Mesothelial cell of epicardium (in vitro differentiated cells): ENCODE measurements around the gene MYO1H. TPM values are rescaled to one million over a fixed set of nuclear protein-coding genes. Genes with fewer than 3 reads are reported as not detected.

Experiments used
- DNase-seq, 2 experiments: peaks; one replicate each; pipeline ENCODE4 v3.0.0; 2021; ENCODE audit warnings: low spot score in 2 of 2; ENCODE audit not compliant: unreplicated experiment in 2 of 2
- H3K27ac Mint-ChIP-seq: 2 replicates; pipeline ENCODE4 v1.8.0; 2021; ENCODE audit warnings: mixed read lengths
- H3K27me3 Mint-ChIP-seq: 2 replicates; pipeline ENCODE4 v1.8.0; 2021; ENCODE audit warnings: low read depth, mixed read lengths
- H3K36me3 Mint-ChIP-seq: 2 replicates; pipeline ENCODE4 v1.8.0; 2021; ENCODE audit warnings: mixed read lengths
- H3K4me1 Mint-ChIP-seq: 2 replicates; pipeline ENCODE4 v1.8.0; 2021; ENCODE audit warnings: mixed read lengths
- H3K4me3 Mint-ChIP-seq: 2 replicates; pipeline ENCODE4 v1.8.0; 2021; ENCODE audit warnings: mild to moderate bottlenecking, moderate library complexity, mixed read lengths
- H3K9me3 Mint-ChIP-seq: 2 replicates; pipeline ENCODE4 v1.8.0; 2021; ENCODE audit warnings: mixed read lengths
- total RNA-seq: library from RNA; stranded (reverse); gene quantifications from 3 replicates; pipeline ENCODE4 v1.2.1, GENCODE V29; 2021
- TF ChIP-seq, protein P1 (sequence below): fragments of 200-600 bp; sonication (generic); IDR thresholded peaks from one replicate; pipeline ENCODE4 v1.5.0; 2021; ENCODE audit warnings: antibody characterized with exemption; ENCODE audit not compliant: unreplicated experiment

MYO1H gene
- total RNA-seq, 1 donor from 2014 or later: not detected

- no peak for DNase-seq
- TF ChIP-seq, protein P1, sequence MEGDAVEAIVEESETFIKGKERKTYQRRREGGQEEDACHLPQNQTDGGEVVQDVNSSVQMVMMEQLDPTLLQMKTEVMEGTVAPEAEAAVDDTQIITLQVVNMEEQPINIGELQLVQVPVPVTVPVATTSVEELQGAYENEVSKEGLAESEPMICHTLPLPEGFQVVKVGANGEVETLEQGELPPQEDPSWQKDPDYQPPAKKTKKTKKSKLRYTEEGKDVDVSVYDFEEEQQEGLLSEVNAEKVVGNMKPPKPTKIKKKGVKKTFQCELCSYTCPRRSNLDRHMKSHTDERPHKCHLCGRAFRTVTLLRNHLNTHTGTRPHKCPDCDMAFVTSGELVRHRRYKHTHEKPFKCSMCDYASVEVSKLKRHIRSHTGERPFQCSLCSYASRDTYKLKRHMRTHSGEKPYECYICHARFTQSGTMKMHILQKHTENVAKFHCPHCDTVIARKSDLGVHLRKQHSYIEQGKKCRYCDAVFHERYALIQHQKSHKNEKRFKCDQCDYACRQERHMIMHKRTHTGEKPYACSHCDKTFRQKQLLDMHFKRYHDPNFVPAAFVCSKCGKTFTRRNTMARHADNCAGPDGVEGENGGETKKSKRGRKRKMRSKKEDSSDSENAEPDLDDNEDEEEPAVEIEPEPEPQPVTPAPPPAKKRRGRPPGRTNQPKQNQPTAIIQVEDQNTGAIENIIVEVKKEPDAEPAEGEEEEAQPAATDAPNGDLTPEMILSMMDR: no peak
- Mint-ChIP-seq H3K4me3 (no peak overlapping the region), H3K36me3 (peaks cover 24% of the 10 kb centered on the region), H3K27ac (no peak overlapping the region), H3K9me3 (no peaks in the 10 kb centered on the region), H3K27me3 (no peaks in the 10 kb centered on the region), H3K4me1 (no peaks in the 10 kb centered on the region)
Measured at GRCh38 chr12:109448707-109449390, 101.1 kb downstream of the MYO1H start.

GRCh38 chr12:109449845-109450532 lies 102.3 kb downstream of the MYO1H start:
- Mint-ChIP-seq H3K4me1 (no peaks in the 10 kb centered on the region), H3K27me3 (no peaks in the 10 kb centered on the region), H3K4me3 (no peak overlapping the region), H3K36me3 (peaks cover 28% of the 10 kb centered on the region), H3K9me3 (no peaks in the 10 kb centered on the region), H3K27ac (no peak overlapping the region)
- no peak for DNase-seq
- TF ChIP-seq, protein P1: no peak

- H3K4me1 Mint-ChIP-seq: no peaks in the 10 kb centered on the region
- TF ChIP-seq, protein P1: no peak
- DNase-seq: no peak
- no peaks in the 10 kb centered on the region for H3K9me3 Mint-ChIP-seq
- no peak overlapping the region for H3K27ac Mint-ChIP-seq
- H3K4me3 Mint-ChIP-seq: no peak overlapping the region
- no peaks in the 10 kb centered on the region for H3K27me3 Mint-ChIP-seq
- H3K36me3 Mint-ChIP-seq: peaks cover 22% of the 10 kb centered on the region
Measured at GRCh38 chr12:109450980-109451379, 103.3 kb downstream of the MYO1H start.

DNA sequence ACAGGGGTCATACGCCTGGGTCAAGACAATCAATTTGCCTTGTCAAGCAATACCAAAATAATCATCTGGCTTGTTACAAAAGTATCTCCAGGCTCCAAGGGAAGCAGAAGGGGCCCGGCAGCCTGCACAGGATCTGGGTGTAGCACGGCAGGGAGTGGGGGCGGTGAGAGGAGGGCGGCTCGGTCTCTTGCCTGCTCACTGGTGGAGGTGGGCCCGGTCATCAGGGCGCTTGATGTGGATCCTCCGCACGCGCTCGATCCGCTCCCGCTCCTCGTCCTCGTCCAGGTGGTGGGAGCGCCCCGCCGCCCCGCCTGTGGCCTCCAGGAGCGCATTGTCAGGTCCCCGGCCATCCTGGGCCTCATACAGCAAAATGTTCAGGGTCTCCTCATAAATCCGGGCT lies 103.7 kb downstream of the MYO1H start:
- TF ChIP-seq, protein P1: no peak
- Mint-ChIP-seq H3K36me3 (peaks cover 26% of the 10 kb centered on the region), H3K27me3 (no peaks in the 10 kb centered on the region), H3K4me3 (no peak overlapping the region), H3K27ac (no peak overlapping the region), H3K4me1 (no peaks in the 10 kb centered on the region), H3K9me3 (no peaks in the 10 kb centered on the region)
- DNase-seq: no peak

DNA sequence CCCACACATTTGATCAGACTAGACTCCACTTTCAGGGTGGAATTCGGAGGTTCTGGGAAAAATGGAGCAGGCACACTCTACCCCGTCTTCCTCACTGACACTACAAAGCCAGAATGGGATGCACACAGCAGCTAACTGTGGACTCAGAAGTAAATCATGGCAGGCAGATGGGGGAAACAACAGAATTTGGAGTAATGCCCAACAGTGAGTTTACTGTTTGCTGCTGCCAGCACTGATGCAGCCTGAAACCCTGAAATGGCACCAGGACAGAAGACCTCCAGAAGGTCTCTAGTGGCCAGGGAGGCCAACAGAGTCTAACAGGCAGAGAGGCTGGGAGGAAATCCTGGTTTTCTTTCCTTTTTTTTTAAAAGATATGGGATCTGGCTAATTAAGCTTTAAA lies 104.8 kb downstream of the MYO1H start:
- Mint-ChIP-seq H3K27ac (no peak overlapping the region), H3K27me3 (no peaks in the 10 kb centered on the region), H3K4me1 (no peaks in the 10 kb centered on the region), H3K36me3 (peaks cover 36% of the 10 kb centered on the region), H3K9me3 (no peaks in the 10 kb centered on the region), H3K4me3 (no peak overlapping the region)
- TF ChIP-seq, protein P1: no peak
- DNase-seq: no peak
